A673 (cell line): ENCODE results near the gene HS3ST5. TPM values are rescaled to one million over a fixed set of nuclear protein-coding genes. Genes with fewer than 3 reads are reported as not detected.
"Not testable (repeated sequence)": the region's sequence is repeated elsewhere in the genome, so short reads cannot be mapped to it uniquely, and the experiment has no call there.

Source experiments
- BruUV-seq: library from RNA; stranded (reverse); fragments of 400-500 nt; replicated peaks from 2 replicates; lab custom pipeline; 2021; lab: Mats Ljungman, UMichigan
- CTCF ChIA-PET: fragments of 300-600 bp; sonication (Branson Sonifier 250); formaldehyde crosslinking; loops from one replicate; lab custom pipeline; 2022; ENCODE audit warnings: antibody characterized with exemption; lab: Charles Lee
- POLR2A ChIA-PET: fragments of 300-600 bp; sonication (Branson Sonifier 250); formaldehyde crosslinking; loops from one replicate; lab custom pipeline; 2022; ENCODE audit warnings: antibody characterized with exemption; ENCODE audit not compliant: low non-redundant PET; lab: Charles Lee
- DNase-seq: peaks from one replicate; pipeline ENCODE4 v3.0.0-alpha.2; 2015; ENCODE audit warnings: low spot score
- H3K27ac ChIP-seq: fragments of 200-600 bp; sonication (generic); 2 replicates; pipeline ENCODE4 v1.5.1; 2016; ENCODE audit warnings: mixed run types, low read depth, mild to moderate bottlenecking, mixed read lengths, antibody characterized with exemption, low read length; ENCODE audit not compliant: poor library complexity, severe bottlenecking
- H3K27me3 ChIP-seq: fragments of 200-600 bp; sonication (generic); replicated peaks from 2 replicates; pipeline ENCODE4 v1.6.1; 2017; ENCODE audit warnings: mixed run types, low read depth, mild to moderate bottlenecking, mixed read lengths, antibody characterized with exemption, low read length; ENCODE audit not compliant: insufficient read depth, poor library complexity
- H3K36me3 ChIP-seq: fragments of 200-600 bp; sonication (generic); 2 replicates; pipeline ENCODE4 v1.6.1; 2016; ENCODE audit warnings: mixed run types, mild to moderate bottlenecking, mixed read lengths, antibody characterized with exemption, low read length; ENCODE audit not compliant: insufficient read depth, poor library complexity, severe bottlenecking
- H3K4me1 ChIP-seq: fragments of 200-600 bp; sonication (generic); 2 replicates; pipeline ENCODE4 v1.6.1; 2017; ENCODE audit warnings: mixed run types, mild to moderate bottlenecking, mixed read lengths, antibody characterized with exemption, low read length; ENCODE audit not compliant: insufficient read depth, poor library complexity, severe bottlenecking
- H3K4me3 ChIP-seq: fragments of 200-600 bp; sonication (generic); 2 replicates; pipeline ENCODE4 v1.5.1; 2016; ENCODE audit warnings: low read depth, mixed run types, mild to moderate bottlenecking, mixed read lengths, low read length; ENCODE audit not compliant: poor library complexity, severe bottlenecking
- H3K9me3 ChIP-seq: fragments of 200-600 bp; sonication (generic); 2 replicates; pipeline ENCODE4 v1.6.1; 2016; ENCODE audit warnings: mixed run types, low read depth, mild to moderate bottlenecking, mixed read lengths, antibody characterized with exemption, low read length; ENCODE audit not compliant: poor library complexity, severe bottlenecking
- EZH2 ChIP-seq: fragments of 200-600 bp; sonication (generic); IDR thresholded peaks from 2 replicates; pipeline ENCODE4 v1.6.1; 2017; ENCODE audit warnings: borderline replicate concordance, low read depth, mild to moderate bottlenecking, mixed read lengths, antibody characterized with exemption, low read length; ENCODE audit not compliant: poor library complexity, severe bottlenecking
- intact Hi-C: fragments of 100-400 bp; cut with micrococcal nuclease; formaldehyde crosslinking; loops from one replicate; pipeline ENCODE4 v1.10.0; 2022; ENCODE audit not compliant: unreplicated experiment
- total RNA-seq: library from RNA; stranded (reverse); gene quantifications from 2 replicates; pipeline ENCODE4 v1.2.3, GENCODE V29; 2021
- TF ChIP-seq, protein P1 (sequence below): fragments of 300-800, 200-600 bp; sonication (generic); conservative IDR thresholded peaks from 2 replicates; pipeline ENCODE4 v1.5.1; 2017; ENCODE audit warnings: low read depth, mild to moderate bottlenecking, antibody characterized with exemption, low read length, moderate library complexity, mixed read lengths

The HS3ST5 gene
- total RNA-seq, 1 experiment from 2014 or later: not detected

DNA sequence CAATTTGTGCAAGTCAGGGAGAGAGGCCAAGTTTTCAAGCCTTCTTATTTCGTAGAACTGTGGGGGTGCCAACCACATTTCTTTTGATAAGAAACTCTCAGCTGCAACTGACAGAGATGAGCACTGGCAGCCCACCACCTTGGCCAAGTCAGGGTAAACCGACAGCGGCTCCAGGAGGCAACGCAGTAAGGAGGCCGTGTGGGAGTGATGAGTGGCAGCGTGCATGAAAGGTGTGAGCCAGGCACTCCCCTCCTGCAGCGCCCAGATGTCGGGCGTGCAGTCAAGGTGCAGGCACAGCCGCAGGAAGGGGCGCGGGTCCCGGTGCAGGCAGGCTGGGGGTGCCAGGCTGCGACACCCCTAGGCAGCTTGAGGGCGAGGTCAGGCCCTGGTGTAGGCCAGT, 322.6 kb downstream of the HS3ST5 start:
- TF ChIP-seq EZH2: no peak
- TF ChIP-seq, protein P1, sequence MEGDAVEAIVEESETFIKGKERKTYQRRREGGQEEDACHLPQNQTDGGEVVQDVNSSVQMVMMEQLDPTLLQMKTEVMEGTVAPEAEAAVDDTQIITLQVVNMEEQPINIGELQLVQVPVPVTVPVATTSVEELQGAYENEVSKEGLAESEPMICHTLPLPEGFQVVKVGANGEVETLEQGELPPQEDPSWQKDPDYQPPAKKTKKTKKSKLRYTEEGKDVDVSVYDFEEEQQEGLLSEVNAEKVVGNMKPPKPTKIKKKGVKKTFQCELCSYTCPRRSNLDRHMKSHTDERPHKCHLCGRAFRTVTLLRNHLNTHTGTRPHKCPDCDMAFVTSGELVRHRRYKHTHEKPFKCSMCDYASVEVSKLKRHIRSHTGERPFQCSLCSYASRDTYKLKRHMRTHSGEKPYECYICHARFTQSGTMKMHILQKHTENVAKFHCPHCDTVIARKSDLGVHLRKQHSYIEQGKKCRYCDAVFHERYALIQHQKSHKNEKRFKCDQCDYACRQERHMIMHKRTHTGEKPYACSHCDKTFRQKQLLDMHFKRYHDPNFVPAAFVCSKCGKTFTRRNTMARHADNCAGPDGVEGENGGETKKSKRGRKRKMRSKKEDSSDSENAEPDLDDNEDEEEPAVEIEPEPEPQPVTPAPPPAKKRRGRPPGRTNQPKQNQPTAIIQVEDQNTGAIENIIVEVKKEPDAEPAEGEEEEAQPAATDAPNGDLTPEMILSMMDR: no peak
- ChIA-PET CTCF (no interaction called here), POLR2A (no interaction called here)
- H3K4me3 ChIP-seq: no peak overlapping the region
- H3K36me3 ChIP-seq: no peaks in the 10 kb centered on the region
- no peaks in the 10 kb centered on the region for H3K4me1 ChIP-seq
- DNase-seq: no peak
- H3K9me3 ChIP-seq: no peaks in the 10 kb centered on the region
- no TSS peak for BruUV-seq
- intact Hi-C loops: no loop called here
- no peak overlapping the region for H3K27ac ChIP-seq
- H3K27me3 ChIP-seq: no peaks in the 10 kb centered on the region

DNA sequence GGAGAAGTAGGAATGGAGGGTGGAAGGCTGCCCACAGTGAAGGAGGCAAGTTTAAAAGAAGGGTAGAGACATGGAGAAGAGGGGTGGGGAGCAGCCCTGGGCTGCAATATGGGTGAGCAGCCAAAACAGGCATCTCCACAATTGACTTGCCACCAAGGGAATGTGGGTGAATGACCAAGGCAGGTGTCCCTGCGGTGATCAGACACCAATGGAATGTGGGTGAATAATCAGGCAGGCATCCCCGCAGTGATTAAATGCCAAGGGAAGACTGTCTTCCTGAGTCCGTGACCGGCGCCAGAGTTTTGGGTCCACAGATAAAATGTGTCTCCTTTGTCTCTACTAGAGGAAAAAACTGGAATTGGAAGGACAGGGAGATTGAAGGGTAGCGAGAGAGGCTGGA, 325.7 kb downstream of the HS3ST5 start:
- intact Hi-C loops, POLR2A ChIA-PET, DNase-seq, H3K36me3 ChIP-seq, H3K27me3 ChIP-seq, H3K4me3 ChIP-seq, H3K9me3 ChIP-seq, H3K4me1 ChIP-seq, BruUV-seq, CTCF ChIA-PET, H3K27ac ChIP-seq: not testable (repeated sequence)

DNA sequence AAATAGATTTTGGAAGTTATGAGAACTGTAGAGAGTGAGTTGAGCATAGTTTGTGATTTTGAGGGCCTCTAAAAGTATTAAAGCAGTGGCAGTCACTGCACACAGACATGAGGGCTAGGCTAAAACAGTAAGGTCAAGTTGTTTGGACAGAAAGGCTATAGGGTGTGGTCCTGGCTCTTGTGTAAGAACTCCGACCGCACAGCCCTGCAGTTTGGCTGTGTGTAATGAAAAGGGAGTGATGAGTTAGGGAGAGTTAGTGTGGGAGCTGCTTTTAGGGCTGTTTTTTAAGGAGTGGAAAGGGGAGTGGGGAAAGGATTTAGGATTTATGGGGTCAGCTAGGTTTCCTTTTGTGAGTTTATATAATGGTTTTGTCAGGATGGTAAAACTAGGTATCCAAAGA, 328.7 kb downstream of the HS3ST5 start:
- H3K4me1 ChIP-seq, intact Hi-C loops, POLR2A ChIA-PET, BruUV-seq, CTCF ChIA-PET, H3K9me3 ChIP-seq, H3K4me3 ChIP-seq, H3K27ac ChIP-seq, DNase-seq, H3K27me3 ChIP-seq, H3K36me3 ChIP-seq: not testable (repeated sequence)

- intact Hi-C loops, H3K27me3 ChIP-seq, CTCF ChIA-PET, H3K4me1 ChIP-seq, H3K36me3 ChIP-seq, BruUV-seq, H3K4me3 ChIP-seq, DNase-seq, POLR2A ChIA-PET, H3K27ac ChIP-seq, H3K9me3 ChIP-seq: not testable (repeated sequence)
Measured at GRCh38 chr6:114011486-114011885, 331.3 kb downstream of the HS3ST5 start.

- BruUV-seq: no TSS peak
- POLR2A ChIA-PET: no interaction called here
- Histone ChIP-seq H3K27ac (no peak overlapping the region), H3K36me3 (no peaks in the 10 kb centered on the region), H3K4me3 (no peak overlapping the region), H3K4me1 (no peaks in the 10 kb centered on the region), H3K27me3 (no peaks in the 10 kb centered on the region), H3K9me3 (no peaks in the 10 kb centered on the region)
- CTCF ChIA-PET: no interaction called here
- intact Hi-C loops: no loop called here
- TF ChIP-seq, protein P1: no peak
- no peak for TF ChIP-seq EZH2
- DNase-seq: no peak
Measured at GRCh38 chr6:114010540-114010939, 332.3 kb downstream of the HS3ST5 start.
